ENCODE measurements around the gene PTTG1IP.

GRCh38 chr21:44858791-44859190 lies 14.7 kb downstream of the PTTG1IP start:
- TF ChIP-seq ZNF274 (IDR thresholded peaks at IDR 0.05; ENCODE audit: low read depth, low read length) (no peak), YY1 (IDR thresholded peaks at IDR 0.05; ENCODE audit: insufficient read depth, insufficient read length) (no peak)
